Suprapubic skin (tissue), 4 donors: ENCODE results near the gene NUP42. TPM values are rescaled to one million over a fixed set of nuclear protein-coding genes. Genes with fewer than 3 reads are reported as not detected.

ENCODE experiments used
- DNase-seq, 2 donors: peaks; one replicate each; pipeline ENCODE4 v3.0.0-alpha.2; 2019; ENCODE audit warnings: low spot score in 2 of 2
- H3K27ac ChIP-seq: fragments of 200-600 bp; sonication (generic); one replicate; pipeline ENCODE4 v1.5.1; 2019
- H3K27me3 ChIP-seq: fragments of 200-600 bp; sonication (generic); one replicate; pipeline ENCODE4 v1.5.1; 2019
- H3K36me3 ChIP-seq: fragments of 200-600 bp; sonication (generic); one replicate; pipeline ENCODE4 v1.5.1; 2019
- H3K4me1 ChIP-seq: fragments of 200-600 bp; sonication (generic); one replicate; pipeline ENCODE4 v1.5.1; 2019
- H3K4me3 ChIP-seq: fragments of 200-600 bp; sonication (generic); one replicate; pipeline ENCODE4 v1.5.1; 2019; ENCODE audit warnings: mild to moderate bottlenecking
- H3K9me3 ChIP-seq: fragments of 200-600 bp; sonication (generic); one replicate; pipeline ENCODE4 v1.5.1; 2019
- EP300 ChIP-seq: sonication (generic); formaldehyde crosslinking; IDR thresholded peaks from one replicate; pipeline ENCODE4 v1.6.1; 2017; ENCODE audit warnings: antibody characterized with exemption
- POLR2A ChIP-seq, 2 donors: fragments of 450-650 bp; IDR thresholded peaks; one replicate each; pipeline ENCODE4 v1.6.1; 2017; ENCODE audit warnings: antibody characterized with exemption in 2 of 2, mild to moderate bottlenecking in 2 of 2, moderate library complexity in 2 of 2
- POLR2AphosphoS5 ChIP-seq, 3 donors: sonication (generic); formaldehyde crosslinking; IDR thresholded peaks; one replicate each; pipeline ENCODE4 v1.6.1; 2017; ENCODE audit warnings: antibody characterized with exemption in 3 of 3
- total RNA-seq, 4 donors: library from RNA; depleted of rRNA; stranded (reverse); fragments of >200 nt; gene quantifications; one replicate each; pipeline ENCODE4 v1.1.0, GENCODE V29; 2016
- TF ChIP-seq, protein P1 (sequence below), 2 donors: fragments of 200-600 bp in 1 of 2; fragments of 450-650 bp in 1 of 2; sonication (generic) in 1 of 2; IDR thresholded peaks; one replicate each; pipeline ENCODE4 v1.5.1; 2016 to 2019; ENCODE audit warnings: antibody characterized with exemption in 2 of 2, mild to moderate bottlenecking in 1 of 2, moderate library complexity in 1 of 2

The NUP42 gene
- total RNA-seq, 4 donors from 2014 or later, result 34.4 to 46.6 (median 38.0) TPM

DNA sequence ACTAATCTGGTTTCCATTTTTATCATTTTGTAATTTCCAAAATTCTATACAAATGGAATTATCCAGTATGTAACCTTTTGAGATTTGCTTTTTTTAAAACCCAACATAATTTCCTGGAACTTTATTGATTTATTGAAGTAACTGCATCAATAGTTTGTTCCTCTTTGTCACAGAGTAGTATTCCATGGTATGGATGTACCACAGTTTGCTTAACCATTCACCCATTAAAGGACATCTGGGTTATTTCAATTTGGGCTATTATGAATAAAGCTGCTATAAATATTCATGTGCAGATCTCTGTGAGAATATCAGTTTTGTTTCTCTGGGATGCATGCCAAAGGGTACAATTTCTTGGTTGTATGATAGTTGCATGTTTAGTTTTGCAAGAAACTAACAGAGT, 67.6 kb downstream of the NUP42 start:
- Histone ChIP-seq H3K27me3 (no peaks in the 10 kb centered on the region), H3K27ac (no peak overlapping the region), H3K4me3 (no peak overlapping the region), H3K4me1 (peaks cover 36% of the 10 kb centered on the region), H3K36me3 (peaks cover 20% of the 10 kb centered on the region), H3K9me3 (no peaks in the 10 kb centered on the region)
- DNase-seq, result no peak
- TF ChIP-seq EP300 (no peak), POLR2AphosphoS5 (IDR thresholded peaks at IDR 0.05) (no peak), POLR2A (IDR thresholded peaks at IDR 0.05) (no peak)
- TF ChIP-seq, protein P1, sequence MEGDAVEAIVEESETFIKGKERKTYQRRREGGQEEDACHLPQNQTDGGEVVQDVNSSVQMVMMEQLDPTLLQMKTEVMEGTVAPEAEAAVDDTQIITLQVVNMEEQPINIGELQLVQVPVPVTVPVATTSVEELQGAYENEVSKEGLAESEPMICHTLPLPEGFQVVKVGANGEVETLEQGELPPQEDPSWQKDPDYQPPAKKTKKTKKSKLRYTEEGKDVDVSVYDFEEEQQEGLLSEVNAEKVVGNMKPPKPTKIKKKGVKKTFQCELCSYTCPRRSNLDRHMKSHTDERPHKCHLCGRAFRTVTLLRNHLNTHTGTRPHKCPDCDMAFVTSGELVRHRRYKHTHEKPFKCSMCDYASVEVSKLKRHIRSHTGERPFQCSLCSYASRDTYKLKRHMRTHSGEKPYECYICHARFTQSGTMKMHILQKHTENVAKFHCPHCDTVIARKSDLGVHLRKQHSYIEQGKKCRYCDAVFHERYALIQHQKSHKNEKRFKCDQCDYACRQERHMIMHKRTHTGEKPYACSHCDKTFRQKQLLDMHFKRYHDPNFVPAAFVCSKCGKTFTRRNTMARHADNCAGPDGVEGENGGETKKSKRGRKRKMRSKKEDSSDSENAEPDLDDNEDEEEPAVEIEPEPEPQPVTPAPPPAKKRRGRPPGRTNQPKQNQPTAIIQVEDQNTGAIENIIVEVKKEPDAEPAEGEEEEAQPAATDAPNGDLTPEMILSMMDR (IDR thresholded peaks at IDR 0.05), result no peak

Other genes starting within 250 kb of the NUP42 start
- gene HYCC1, start 167.9 kb upstream of the NUP42 start, total RNA-seq, result 10 to 100 TPM in 3 of 4 donors, 1 to 10 TPM in 1; 8.3 to 22.6 (median 12.7) TPM
- 10 to 100 TPM; 18.5 to 27.2 (median 26.8) TPM for gene KLHL7, start 76.3 kb upstream of the NUP42 start, total RNA-seq
- 100 to 1,000 TPM; 276 to 553 (median 491) TPM for gene GPNMB, start 64.7 kb downstream of the NUP42 start, total RNA-seq
- gene MALSU1, start 117.3 kb downstream of the NUP42 start, total RNA-seq, result 10 to 100 TPM; 35.7 to 80.2 (median 41.7) TPM